ENCODE data around the gene NCOA1. TPM values are rescaled to one million over a fixed set of nuclear protein-coding genes. Genes with fewer than 3 reads are reported as not detected.

Gene NCOA1
- total RNA-seq, 4 donors from 2014 or later, result 42.3 to 66.9 (median 47.4) TPM

DNA sequence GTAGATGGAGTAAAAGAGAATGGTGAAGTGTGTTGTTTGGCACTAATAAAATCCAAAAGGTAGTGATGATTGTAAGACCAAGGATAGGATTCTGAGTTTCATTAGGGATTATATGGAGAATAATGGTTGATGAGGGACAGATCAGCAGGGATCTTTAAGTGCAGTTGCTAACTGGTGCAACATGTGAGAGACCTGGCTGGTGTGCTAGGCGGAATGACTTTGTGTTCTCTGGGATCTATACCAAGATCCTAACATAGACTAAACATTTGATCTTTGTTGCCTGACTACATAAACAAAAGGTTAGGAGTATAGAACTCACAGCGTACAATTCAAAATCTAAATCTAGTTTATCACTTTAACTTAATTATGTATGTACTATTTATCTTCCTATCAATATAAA is 166.8 kb downstream of the NCOA1 start:
- Histone ChIP-seq H3K27me3 (no peaks in the 10 kb centered on the region), H3K9me3 (no peaks in the 10 kb centered on the region), H3K36me3 (peaks cover 0 to 5% of the 10 kb centered on the region in 2 donors), H3K4me1 (peaks cover 0 to 23% (median 4%) of the 10 kb centered on the region in 3 donors), H3K27ac (no peak overlapping the region), H3K4me3 (no peak overlapping the region)
- ATAC-seq, result no peak
- TF ChIP-seq EP300 (IDR thresholded peaks at IDR 0.05) (no peak), POLR2AphosphoS5 (IDR thresholded peaks at IDR 0.05) (no peak), POLR2A (IDR thresholded peaks at IDR 0.05) (no peak)
- TF ChIP-seq, protein P1, sequence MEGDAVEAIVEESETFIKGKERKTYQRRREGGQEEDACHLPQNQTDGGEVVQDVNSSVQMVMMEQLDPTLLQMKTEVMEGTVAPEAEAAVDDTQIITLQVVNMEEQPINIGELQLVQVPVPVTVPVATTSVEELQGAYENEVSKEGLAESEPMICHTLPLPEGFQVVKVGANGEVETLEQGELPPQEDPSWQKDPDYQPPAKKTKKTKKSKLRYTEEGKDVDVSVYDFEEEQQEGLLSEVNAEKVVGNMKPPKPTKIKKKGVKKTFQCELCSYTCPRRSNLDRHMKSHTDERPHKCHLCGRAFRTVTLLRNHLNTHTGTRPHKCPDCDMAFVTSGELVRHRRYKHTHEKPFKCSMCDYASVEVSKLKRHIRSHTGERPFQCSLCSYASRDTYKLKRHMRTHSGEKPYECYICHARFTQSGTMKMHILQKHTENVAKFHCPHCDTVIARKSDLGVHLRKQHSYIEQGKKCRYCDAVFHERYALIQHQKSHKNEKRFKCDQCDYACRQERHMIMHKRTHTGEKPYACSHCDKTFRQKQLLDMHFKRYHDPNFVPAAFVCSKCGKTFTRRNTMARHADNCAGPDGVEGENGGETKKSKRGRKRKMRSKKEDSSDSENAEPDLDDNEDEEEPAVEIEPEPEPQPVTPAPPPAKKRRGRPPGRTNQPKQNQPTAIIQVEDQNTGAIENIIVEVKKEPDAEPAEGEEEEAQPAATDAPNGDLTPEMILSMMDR (IDR thresholded peaks at IDR 0.05), result no peak
- WGBS, 2 donors (ENCODE audit: low coverage in 1 of 2), result 21 to 39% methylated on average over 2 of the region's 2 CpGs

DNA sequence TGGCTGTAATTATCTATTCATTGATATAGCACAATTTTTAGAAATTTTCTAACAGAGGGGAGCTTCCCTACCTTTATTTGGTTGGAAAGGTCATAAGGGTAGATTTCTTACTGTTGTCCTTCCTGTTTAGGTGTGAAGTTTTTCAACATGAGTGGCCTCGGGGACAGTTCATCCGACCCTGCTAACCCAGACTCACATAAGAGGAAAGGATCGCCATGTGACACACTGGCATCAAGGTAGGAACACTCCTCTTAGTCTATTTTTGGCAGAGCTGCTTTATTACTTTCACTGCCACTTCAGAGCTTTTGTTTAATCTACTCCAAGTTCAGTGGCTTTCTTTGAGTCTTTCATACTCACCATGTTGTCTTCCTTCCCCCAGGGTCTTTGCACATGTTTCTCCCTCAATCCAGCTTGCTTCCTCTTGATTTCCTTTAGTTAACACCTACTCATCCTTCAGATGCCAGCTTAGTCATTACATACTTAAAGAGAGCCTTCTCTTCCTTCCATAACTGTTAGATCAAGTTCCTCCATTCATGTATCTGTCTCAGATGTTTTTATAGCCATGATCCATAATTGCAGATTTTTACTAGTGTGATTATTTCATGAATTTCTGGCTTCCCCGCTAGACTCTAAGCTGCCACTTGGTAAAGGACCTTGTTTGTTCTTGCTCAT is 167.6 kb downstream of the NCOA1 start:
- no peak for ATAC-seq
- Histone ChIP-seq H3K36me3 (peaks cover 0 to 5% of the 10 kb centered on the region in 2 donors), H3K27ac (no peak overlapping the region), H3K27me3 (no peaks in the 10 kb centered on the region), H3K4me1 (peaks cover 0 to 21% (median 4%) of the 10 kb centered on the region in 3 donors), H3K4me3 (no peak overlapping the region), H3K9me3 (no peaks in the 10 kb centered on the region)
- no peak for TF ChIP-seq EP300 (IDR thresholded peaks at IDR 0.05)
- TF ChIP-seq POLR2A (IDR thresholded peaks at IDR 0.05), result no peak
- TF ChIP-seq POLR2AphosphoS5 (IDR thresholded peaks at IDR 0.05), result no peak
- TF ChIP-seq, protein P1 (IDR thresholded peaks at IDR 0.05), result no peak
- WGBS, 2 donors (ENCODE audit: low coverage in 1 of 2), result 83 to 85% methylated on average over 4 of the region's 4 CpGs

DNA sequence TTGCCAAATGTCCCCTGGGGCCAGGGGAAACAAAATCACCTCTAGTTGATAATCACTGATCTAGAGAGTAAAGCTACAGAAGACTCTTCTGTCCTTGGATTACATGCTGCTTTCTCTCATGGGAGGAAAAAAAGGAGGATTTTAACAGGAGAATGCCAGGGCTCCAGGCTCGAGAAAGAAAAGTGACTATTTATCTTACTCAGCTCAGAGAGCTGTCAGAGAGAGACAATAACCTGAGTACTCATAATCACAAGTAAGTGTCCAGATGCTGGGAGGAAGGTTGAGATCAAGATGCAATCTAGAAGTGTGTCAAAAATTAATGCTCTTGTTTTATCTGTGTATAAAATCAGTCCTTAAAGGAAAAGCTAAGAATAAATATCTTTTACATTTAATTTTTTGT is 168.8 kb downstream of the NCOA1 start:
- H3K4me3 ChIP-seq, result no peak overlapping the region
- peaks cover 0 to 5% of the 10 kb centered on the region in 2 donors for H3K36me3 ChIP-seq
- no peak overlapping the region for H3K27ac ChIP-seq
- peaks cover 0 to 21% (median 4%) of the 10 kb centered on the region in 3 donors for H3K4me1 ChIP-seq
- 17 to 42% methylated on average over 1 of the region's 1 CpG for WGBS, 2 donors (ENCODE audit: low coverage in 1 of 2)
- H3K9me3 ChIP-seq, result no peaks in the 10 kb centered on the region
- TF ChIP-seq, protein P1 (IDR thresholded peaks at IDR 0.05), result no peak
- TF ChIP-seq EP300 (IDR thresholded peaks at IDR 0.05), result no peak
- TF ChIP-seq POLR2A (IDR thresholded peaks at IDR 0.05), result no peak
- no peak for TF ChIP-seq POLR2AphosphoS5 (IDR thresholded peaks at IDR 0.05)
- no peaks in the 10 kb centered on the region for H3K27me3 ChIP-seq
- ATAC-seq, result no peak

DNA sequence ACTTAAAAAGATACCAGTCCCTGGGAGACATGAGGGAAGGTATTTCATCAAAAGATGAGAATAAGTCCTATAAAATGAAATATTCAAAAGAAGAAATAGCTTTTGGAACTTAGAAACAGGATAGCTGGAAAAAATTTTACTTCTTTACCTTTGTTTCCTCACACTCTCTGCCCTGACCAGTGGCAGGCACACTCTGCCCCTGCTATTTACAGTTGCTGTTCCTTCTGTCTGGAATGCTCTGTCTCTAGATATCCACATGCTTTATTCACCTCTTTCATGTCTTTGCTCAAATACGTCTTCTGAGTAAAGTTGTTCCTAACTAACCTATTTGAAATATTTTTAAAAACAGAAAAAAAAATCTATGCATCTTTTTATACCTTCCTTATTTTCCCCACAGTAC is 176.5 kb downstream of the NCOA1 start:
- no peak for ATAC-seq
- no peak overlapping the region for H3K27ac ChIP-seq
- no peaks in the 10 kb centered on the region for H3K4me1 ChIP-seq
- no peaks in the 10 kb centered on the region for H3K27me3 ChIP-seq
- WGBS, 2 donors (ENCODE audit: low coverage in 1 of 2), result 88 to 94% methylated on average over 1 of the region's 1 CpG
- no peaks in the 10 kb centered on the region for H3K9me3 ChIP-seq
- TF ChIP-seq, protein P1 (IDR thresholded peaks at IDR 0.05), result no peak
- TF ChIP-seq EP300 (IDR thresholded peaks at IDR 0.05) (no peak), POLR2A (IDR thresholded peaks at IDR 0.05) (no peak), POLR2AphosphoS5 (IDR thresholded peaks at IDR 0.05) (no peak)
- H3K4me3 ChIP-seq, result no peak overlapping the region
- peaks cover 0 to 19% of the 10 kb centered on the region in 2 donors for H3K36me3 ChIP-seq

DNA sequence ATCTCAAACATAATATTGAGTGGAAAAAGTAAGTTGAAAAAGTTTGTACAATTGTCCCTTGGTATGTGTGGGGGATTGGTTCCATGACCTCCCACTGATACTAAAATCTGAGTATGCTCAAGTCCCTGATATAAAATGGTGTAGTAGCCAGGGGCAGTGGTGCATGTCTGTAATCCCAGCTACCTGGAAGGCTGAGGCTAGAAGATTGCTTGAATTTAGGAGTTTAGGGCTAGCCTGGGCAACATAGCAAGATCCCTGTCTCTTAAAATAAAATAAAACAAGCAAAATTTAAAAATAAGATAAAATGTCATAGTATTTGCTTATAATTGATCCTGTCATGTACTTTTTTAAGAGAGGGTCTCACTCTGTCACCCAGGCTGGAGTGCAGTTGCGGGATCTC is 180.2 kb downstream of the NCOA1 start:
- H3K27ac ChIP-seq, result no peak overlapping the region
- ATAC-seq, result no peak
- no peak overlapping the region for H3K4me3 ChIP-seq
- TF ChIP-seq POLR2A (IDR thresholded peaks at IDR 0.05), result no peak
- TF ChIP-seq, protein P1 (IDR thresholded peaks at IDR 0.05), result no peak
- TF ChIP-seq EP300 (IDR thresholded peaks at IDR 0.05), result no peak
- TF ChIP-seq POLR2AphosphoS5 (IDR thresholded peaks at IDR 0.05), result no peak
- H3K4me1 ChIP-seq, result no peaks in the 10 kb centered on the region
- 91 to 100% methylated on average over 1 of the region's 1 CpG for WGBS, 2 donors (ENCODE audit: low coverage in 1 of 2)
- peaks cover 0 to 17% of the 10 kb centered on the region in 2 donors for H3K36me3 ChIP-seq
- no peaks in the 10 kb centered on the region for H3K27me3 ChIP-seq
- no peaks in the 10 kb centered on the region for H3K9me3 ChIP-seq

All from gastroesophageal sphincter (tissue), 4 donors.